Neural cell (in vitro differentiated cells): ENCODE measurements around the gene COPS9.

Experiments used
- CTCF ChIP-seq: fragments of 450-650 bp; IDR thresholded peaks from 2 replicates; pipeline ENCODE4 v1.5.1; 2014; ENCODE audit warnings: antibody characterized with exemption, mild to moderate bottlenecking, moderate library complexity; ENCODE audit not compliant: poor library complexity, severe bottlenecking
- EZH2 ChIP-seq: fragments of 200-600, 300-800 bp; shearing (Covaris generic), sonication (generic); IDR thresholded peaks from 2 replicates; pipeline ENCODE4 v1.6.1; 2014; ENCODE audit warnings: antibody characterized with exemption, low read length, borderline replicate concordance, mild to moderate bottlenecking; ENCODE audit not compliant: insufficient read depth, poor library complexity, severe bottlenecking
- REST ChIP-seq: IDR thresholded peaks from 2 replicates; pipeline ENCODE4 v1.6.1; 2012; ENCODE audit warnings: borderline replicate concordance

DNA sequence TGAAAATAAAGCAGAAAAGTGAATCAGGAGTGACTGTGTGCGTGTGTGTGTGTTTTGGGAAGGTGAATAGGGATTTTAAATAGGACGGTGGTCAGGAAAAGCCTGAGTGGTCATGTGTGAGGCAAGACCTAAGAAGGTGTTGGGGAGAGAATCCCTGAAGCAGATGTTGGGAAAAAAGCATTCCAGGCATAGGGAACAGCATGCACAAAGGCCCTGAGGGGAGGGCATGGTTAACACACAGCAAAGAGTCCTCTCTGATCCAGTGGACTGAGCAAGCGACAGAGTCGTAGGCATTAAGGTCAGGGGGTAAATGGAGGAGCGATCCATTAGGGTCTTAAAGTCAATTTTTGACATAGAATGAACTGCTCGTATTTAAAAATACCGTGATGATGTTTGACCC, 38.4 kb upstream of the COPS9 start:
- TF ChIP-seq CTCF (no peak), REST (no peak), EZH2 (no peak)
